Esophagus muscularis mucosa (tissue), 4 donors: ENCODE measurements around the gene GIMAP5. TPM values are rescaled to one million over a fixed set of nuclear protein-coding genes. Genes with fewer than 3 reads are reported as not detected.
A peak's percentile ranks its signal among the peaks of the same experiment; 100 is the strongest.

ENCODE experiments used
- DNase-seq: peaks from one replicate; pipeline ENCODE4 v3.0.0-alpha.2; 2017; ENCODE audit errors: extremely low spot score
- H3K27ac ChIP-seq, 4 donors: fragments of 200-600 bp; sonication (generic); replicated peaks in 1 of 4; 1 replicate in 3 of 4; 2 replicates in 1 of 4; pipeline ENCODE4 v1.5.1; 2016 to 2019; ENCODE audit warnings: mild to moderate bottlenecking in 1 of 4
- H3K27me3 ChIP-seq, 4 donors: fragments of 200-600 bp; sonication (generic); one replicate each; pipeline versions ENCODE4 v1.5.1 to v1.6.0; 2016 to 2019
- H3K36me3 ChIP-seq, 4 donors: fragments of 200-600 bp; sonication (generic); one replicate each; pipeline ENCODE4 v1.5.1; 2016 to 2019
- H3K4me1 ChIP-seq, 4 donors: fragments of 200-600 bp; sonication (generic); one replicate each; pipeline ENCODE4 v1.5.1; 2016 to 2019
- H3K4me3 ChIP-seq, 4 donors: fragments of 200-600 bp; sonication (generic); 1 replicate in 2 of 4; 2 replicates in 2 of 4; pipeline ENCODE4 v1.5.1; 2016 to 2019; ENCODE audit warnings: mild to moderate bottlenecking in 4 of 4, moderate library complexity in 1 of 4
- H3K9me3 ChIP-seq, 4 donors: fragments of 200-600 bp; sonication (generic); 1 replicate in 3 of 4; 2 replicates in 1 of 4; pipeline ENCODE4 v1.5.1; 2016 to 2019
- CTCF ChIP-seq, 3 experiments: fragments of 200-600 bp in 2 of 3; fragments of 450-650 bp in 1 of 3; sonication (generic) in 2 of 3; IDR thresholded peaks; one replicate each; pipeline ENCODE4 v1.5.1; 2017 to 2019; ENCODE audit warnings: antibody characterized with exemption in 3 of 3, mild to moderate bottlenecking in 2 of 3, moderate library complexity in 1 of 3
- EP300 ChIP-seq: sonication (generic); formaldehyde crosslinking; IDR thresholded peaks from one replicate; pipeline ENCODE4 v1.6.1; 2017; ENCODE audit warnings: antibody characterized with exemption
- POLR2A ChIP-seq: fragments of 450-650 bp; IDR thresholded peaks from one replicate; pipeline ENCODE4 v1.6.1; 2017; ENCODE audit warnings: antibody characterized with exemption, moderate library complexity, mild to moderate bottlenecking, low read depth
- POLR2AphosphoS5 ChIP-seq, 2 donors: sonication (generic); formaldehyde crosslinking; IDR thresholded peaks; one replicate each; pipeline ENCODE4 v1.6.1; 2017; ENCODE audit warnings: antibody characterized with exemption in 2 of 2
- WGBS: methylation state at CpG from one replicate; pipeline ENCODE4 v1.1.5; 2018; 5-methylcytosine and 5-hydroxymethylcytosine counted together
- intact Hi-C: fragments of 100-400 bp; cut with DNase I; formaldehyde crosslinking; loops from one replicate; pipeline ENCODE4 v1.15.1; 2023
- total RNA-seq, 4 donors: library from RNA; depleted of rRNA; stranded (reverse); fragments of >200 nt; gene quantifications; one replicate each; pipeline versions ENCODE4 v1.1.0 to v1.2.1, GENCODE V29; 2016

Gene GIMAP5
- total RNA-seq, 4 donors from 2014 or later: 26.9 to 48.2 (median 28.6) TPM

DNA sequence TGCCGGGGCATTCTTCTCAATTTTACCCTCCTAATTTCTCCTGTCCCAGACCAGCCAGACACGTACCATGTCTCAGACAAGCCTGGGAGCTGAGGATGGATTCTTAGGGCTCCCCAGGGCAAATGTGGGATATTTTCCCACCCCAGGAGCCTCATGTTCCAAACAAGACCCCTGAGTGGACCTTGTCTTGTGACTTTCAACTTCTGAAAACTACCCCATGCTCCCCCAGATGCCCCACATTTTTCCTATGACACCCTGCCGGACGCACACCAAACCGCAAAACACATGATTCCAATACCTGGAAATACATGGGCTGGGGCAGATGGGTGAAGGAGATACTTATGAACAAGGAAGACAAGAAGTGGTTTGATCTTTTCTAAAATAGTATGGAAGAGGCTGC lies 874 bp downstream of the GIMAP5 start:
- peak overlapping the region; percentile 64 to 77 (median 73) for H3K27ac ChIP-seq
- DNase-seq: no peak
- peak overlapping the region; percentile 48 to 59 (median 52) for H3K4me3 ChIP-seq
- peaks cover 0 to 27% (median 5%) of the 10 kb centered on the region in 4 donors for H3K36me3 ChIP-seq
- no peaks in the 10 kb centered on the region for H3K27me3 ChIP-seq
- intact Hi-C loops: no loop called here
- H3K4me1 ChIP-seq: peaks cover 8 to 20% (median 12%) of the 10 kb centered on the region in 4 donors
- WGBS: 70% methylated on average over 5 of the region's 5 CpGs
- H3K9me3 ChIP-seq: no peaks in the 10 kb centered on the region
- TF ChIP-seq CTCF (IDR thresholded peaks at IDR 0.05): no peak
- TF ChIP-seq POLR2A: no peak
- TF ChIP-seq EP300: no peak
- TF ChIP-seq POLR2AphosphoS5 (IDR thresholded peaks at IDR 0.05): no peak

- TF ChIP-seq POLR2AphosphoS5 (IDR thresholded peaks at IDR 0.05) (peak in 1 of 2 donors; percentile 81), CTCF (IDR thresholded peaks at IDR 0.05) (no peak), POLR2A (no peak)
Observed at GRCh38 chr7:150738591-150739001, 1.4 kb downstream of the GIMAP5 start.

GRCh38 chr7:150739033-150739432 lies 1.8 kb downstream of the GIMAP5 start:
- intact Hi-C loops: no loop called here
- no peak for DNase-seq
- H3K27ac ChIP-seq: peak overlapping the region; percentile 52 to 77 (median 69)
- H3K4me1 ChIP-seq: peaks cover 18 to 29% (median 22%) of the 10 kb centered on the region in 4 donors
- peak overlapping the region; percentile 48 to 59 (median 52) for H3K4me3 ChIP-seq
- peaks cover 0 to 36% (median 6%) of the 10 kb centered on the region in 4 donors for H3K36me3 ChIP-seq
- TF ChIP-seq POLR2AphosphoS5 (IDR thresholded peaks at IDR 0.05): no peak
- TF ChIP-seq CTCF (IDR thresholded peaks at IDR 0.05): peak in 1 of 3 experiments; percentile 11
- no peak for TF ChIP-seq POLR2A
- no peak for TF ChIP-seq EP300
- no peaks in the 10 kb centered on the region for H3K27me3 ChIP-seq
- H3K9me3 ChIP-seq: no peaks in the 10 kb centered on the region

More at GRCh38 chr7:150738591-150739001, 1.4 kb downstream of the GIMAP5 start:
- Histone ChIP-seq H3K27me3 (no peaks in the 10 kb centered on the region), H3K27ac (peak overlapping the region; percentile 64 to 77 (median 73)), H3K4me3 (peak overlapping the region; percentile 48 to 59 (median 52)), H3K36me3 (peaks cover 0 to 32% (median 6%) of the 10 kb centered on the region in 4 donors), H3K9me3 (no peaks in the 10 kb centered on the region), H3K4me1 (peaks cover 13 to 25% (median 17%) of the 10 kb centered on the region in 4 donors)
- intact Hi-C loops: no loop called here
- 64% methylated on average over 5 of the region's 5 CpGs for WGBS
- DNase-seq: no peak

DNA sequence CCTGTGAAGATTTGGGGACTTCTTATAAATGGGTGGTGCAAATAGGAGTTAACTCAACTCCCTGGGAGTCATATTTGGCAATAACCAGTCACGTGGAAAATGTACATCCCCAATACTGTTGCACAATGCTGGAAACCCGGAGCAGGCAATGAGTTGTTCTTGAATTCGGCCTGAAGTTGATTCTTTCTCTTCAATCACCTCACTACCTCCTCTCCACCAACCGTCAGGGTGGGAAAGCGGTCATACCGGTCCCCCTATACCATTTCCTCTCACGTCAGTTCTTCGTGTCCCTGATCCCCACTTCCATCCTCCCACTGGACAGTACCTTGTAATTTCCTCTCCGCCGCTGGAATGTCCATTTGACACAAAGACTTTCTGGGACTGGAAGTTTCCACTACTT lies 2.8 kb downstream of the GIMAP5 start:
- intact Hi-C loops: no loop called here

GRCh38 chr7:150742286-150742968 lies 5.2 kb downstream of the GIMAP5 start:
- Histone ChIP-seq H3K4me3 (no peak overlapping the region), H3K27me3 (no peaks in the 10 kb centered on the region), H3K9me3 (no peaks in the 10 kb centered on the region), H3K27ac (peak overlapping the region in 2 of 4 donors; percentile 14 to 18), H3K4me1 (peaks cover 37 to 49% (median 48%) of the 10 kb centered on the region in 4 donors), H3K36me3 (peaks cover 0 to 42% (median 6%) of the 10 kb centered on the region in 4 donors)
- intact Hi-C loops: no loop called here
- DNase-seq: no peak
- TF ChIP-seq EP300: no peak
- TF ChIP-seq POLR2A: no peak
- no peak for TF ChIP-seq POLR2AphosphoS5 (IDR thresholded peaks at IDR 0.05)
- TF ChIP-seq CTCF (IDR thresholded peaks at IDR 0.05): no peak
- WGBS: 88% methylated on average over 14 of the region's 14 CpGs

More for the DNA sequence above, 2.8 kb downstream of the GIMAP5 start:
- H3K4me3 ChIP-seq: peak overlapping the region; percentile 48 to 59 (median 52)
- H3K27me3 ChIP-seq: no peaks in the 10 kb centered on the region
- no peaks in the 10 kb centered on the region for H3K9me3 ChIP-seq
- peaks cover 0 to 42% (median 6%) of the 10 kb centered on the region in 4 donors for H3K36me3 ChIP-seq
- peak overlapping the region; percentile 3 to 64 (median 52) for H3K27ac ChIP-seq
- H3K4me1 ChIP-seq: peaks cover 28 to 34% (median 31%) of the 10 kb centered on the region in 4 donors
- WGBS: 71% methylated on average over 10 of the region's 10 CpGs
- DNase-seq: no peak
- TF ChIP-seq POLR2AphosphoS5 (IDR thresholded peaks at IDR 0.05): peak in 1 of 2 donors; percentile 28
- no peak for TF ChIP-seq POLR2A
